Measurements from ENCODE around the gene SRPK2.

- TF ChIP-seq CTCF (IDR thresholded peaks at IDR 0.05) = no peak
- no peak for TF ChIP-seq POLR2A (IDR thresholded peaks at IDR 0.05)
These were observed 304.1 kb downstream of the SRPK2 start for GRCh38 chr7:105084581-105084980.

Measured in breast epithelium (tissue), 3 donors.